Left lung (tissue), 14 donors: Measurements from ENCODE around the gene C2orf15. TPM values are rescaled to one million over a fixed set of nuclear protein-coding genes. Genes with fewer than 3 reads are reported as not detected.
A peak's percentile ranks its signal among the peaks of the same experiment; 100 is the strongest.

Experiments used
- ATAC-seq: fragments of 200-7000 bp; cut with Tn5 transposase; one replicate; pipeline ENCODE4 v1.9.1; 2020; ENCODE audit warnings: moderate library complexity
- DNase-seq, 4 donors: peaks; one replicate each; pipeline ENCODE4 v3.0.0-alpha.2; 2013 to 2020
- H3K27ac ChIP-seq, 2 donors: fragments of 200-600 bp; sonication (generic) in 1 of 2; one replicate each; pipeline versions ENCODE4 v1.5.0 to v1.8.0; 2020 to 2021
- H3K27me3 ChIP-seq, 2 donors: fragments of 200-600 bp; sonication (generic) in 1 of 2; one replicate each; pipeline versions ENCODE4 v1.5.0 to v1.8.0; 2020 to 2021
- H3K36me3 ChIP-seq, 2 donors: fragments of 200-600 bp; sonication (generic) in 1 of 2; one replicate each; pipeline versions ENCODE4 v1.5.0 to v1.8.0; 2020 to 2021
- H3K4me1 ChIP-seq, 2 donors: fragments of 200-600 bp; one replicate each; pipeline ENCODE4 v1.8.0; 2021
- H3K4me3 ChIP-seq, 2 donors: fragments of 200-600 bp; sonication (generic) in 1 of 2; one replicate each; pipeline versions ENCODE4 v1.5.0 to v1.8.0; 2020 to 2021; ENCODE audit warnings: mild to moderate bottlenecking in 1 of 2
- H3K9me3 ChIP-seq, 2 donors: fragments of 200-600 bp; sonication (generic) in 1 of 2; one replicate each; pipeline versions ENCODE4 v1.5.0 to v1.8.0; 2020 to 2021
- intact Hi-C, 2 donors: fragments of 100-400 bp; cut with DNase I; formaldehyde crosslinking; loops; one replicate each; pipeline versions ENCODE4 v1.11.2 to v1.14.2; 2022
- long read RNA-seq, 12 donors: library from polyadenylated mRNA in 2 of 12; unstranded in 2 of 12; transcript quantifications; one replicate each; pipeline ENCODE4 v2.0.0 and lab custom pipeline, GENCODE V29; 2019 to 2026
- polyA plus RNA-seq, 6 donors: library from polyadenylated mRNA; unstranded; fragments of 120-200 nt; gene quantifications; one replicate each; pipeline ENCODE4 v1.2.1, GENCODE V29; 2013; ENCODE audit not compliant: insufficient read length in 6 of 6
- total RNA-seq, 2 donors: library from RNA; stranded (reverse); fragmentation: NEBNext Ultra II Directional; extraction: Animal tissue kit (Norgen Biotek cat#: 25700); gene quantifications; one replicate each; pipeline ENCODE4 v1.2.1, GENCODE V29; 2021
- TF ChIP-seq, protein P1 (sequence below), 2 donors: fragments of 200-600 bp; sonication (generic) in 1 of 2; IDR thresholded peaks; one replicate each; pipeline versions ENCODE4 v1.5.0 to v1.8.0; 2021; ENCODE audit warnings: antibody characterized with exemption in 2 of 2
- donor health status: DM: no; HTN: yes; CAD: no.
- donor health status: DM: no; HTN: no; CAD: no.

C2orf15 gene, protein sequence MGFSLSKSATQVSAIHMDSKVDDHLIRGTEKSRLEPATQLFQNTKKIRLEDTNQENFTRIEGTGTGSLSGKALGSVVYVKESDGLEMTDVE
- 1 to 10 TPM; 3.4 to 4.0 TPM for total RNA-seq
- polyA plus RNA-seq, result 1 to 10 TPM; 7.1 to 8.7 (median 7.6) TPM
- long read RNA-seq, donor 1, transcript C2orf15-201 (4 exons, 1,667 nt), result major isoform, 7 of 7 reads
- long read RNA-seq, donor 1, partial matches to known transcripts, result 0 of 7 reads
- long read RNA-seq, donor 1, other reads (novel, unspliced or antisense), result 0 of 7 reads
- long read RNA-seq, donor 2, partial matches to known transcripts, result 0 of 3 reads
- long read RNA-seq, donor 2, other reads (novel, unspliced or antisense), result 0 of 3 reads
- long read RNA-seq, donor 3, partial matches to known transcripts, result 0 of 2 reads
- long read RNA-seq, donor 3, other reads (novel, unspliced or antisense), result 0 of 2 reads
- long read RNA-seq, donor 4, partial matches to known transcripts, result 0 of 3 reads
- long read RNA-seq, donor 4, other reads (novel, unspliced or antisense), result 0 of 3 reads
- long read RNA-seq, donor 5, transcript C2orf15-201 (4 exons, 1,667 nt), result major isoform, 9 of 9 reads
- long read RNA-seq, donor 5, partial matches to known transcripts, result 0 of 9 reads
- long read RNA-seq, donor 5, other reads (novel, unspliced or antisense), result 0 of 9 reads
- long read RNA-seq, donor 6, partial matches to known transcripts, result 0 of 1 reads
- long read RNA-seq, donor 6, other reads (novel, unspliced or antisense), result 0 of 1 reads
- long read RNA-seq, donor 7, partial matches to known transcripts, result 0 of 3 reads
- long read RNA-seq, donor 7, other reads (novel, unspliced or antisense), result 0 of 3 reads
- long read RNA-seq, donor 8, partial matches to known transcripts, result 0 of 2 reads
- long read RNA-seq, donor 8, other reads (novel, unspliced or antisense), result 0 of 2 reads
- long read RNA-seq, donor 9, result 0 reads
- long read RNA-seq, donor 10, transcript C2orf15-201 (4 exons, 1,667 nt), result major isoform, 5 of 5 reads
- long read RNA-seq, donor 10, partial matches to known transcripts, result 0 of 5 reads
- long read RNA-seq, donor 10, other reads (novel, unspliced or antisense), result 0 of 5 reads
- long read RNA-seq, donor 11, partial matches to known transcripts, result 0 of 2 reads
- long read RNA-seq, donor 11, other reads (novel, unspliced or antisense), result 0 of 2 reads
- long read RNA-seq, donor 12, partial matches to known transcripts, result 0 of 4 reads
- long read RNA-seq, donor 12, other reads (novel, unspliced or antisense), result 0 of 4 reads

DNA sequence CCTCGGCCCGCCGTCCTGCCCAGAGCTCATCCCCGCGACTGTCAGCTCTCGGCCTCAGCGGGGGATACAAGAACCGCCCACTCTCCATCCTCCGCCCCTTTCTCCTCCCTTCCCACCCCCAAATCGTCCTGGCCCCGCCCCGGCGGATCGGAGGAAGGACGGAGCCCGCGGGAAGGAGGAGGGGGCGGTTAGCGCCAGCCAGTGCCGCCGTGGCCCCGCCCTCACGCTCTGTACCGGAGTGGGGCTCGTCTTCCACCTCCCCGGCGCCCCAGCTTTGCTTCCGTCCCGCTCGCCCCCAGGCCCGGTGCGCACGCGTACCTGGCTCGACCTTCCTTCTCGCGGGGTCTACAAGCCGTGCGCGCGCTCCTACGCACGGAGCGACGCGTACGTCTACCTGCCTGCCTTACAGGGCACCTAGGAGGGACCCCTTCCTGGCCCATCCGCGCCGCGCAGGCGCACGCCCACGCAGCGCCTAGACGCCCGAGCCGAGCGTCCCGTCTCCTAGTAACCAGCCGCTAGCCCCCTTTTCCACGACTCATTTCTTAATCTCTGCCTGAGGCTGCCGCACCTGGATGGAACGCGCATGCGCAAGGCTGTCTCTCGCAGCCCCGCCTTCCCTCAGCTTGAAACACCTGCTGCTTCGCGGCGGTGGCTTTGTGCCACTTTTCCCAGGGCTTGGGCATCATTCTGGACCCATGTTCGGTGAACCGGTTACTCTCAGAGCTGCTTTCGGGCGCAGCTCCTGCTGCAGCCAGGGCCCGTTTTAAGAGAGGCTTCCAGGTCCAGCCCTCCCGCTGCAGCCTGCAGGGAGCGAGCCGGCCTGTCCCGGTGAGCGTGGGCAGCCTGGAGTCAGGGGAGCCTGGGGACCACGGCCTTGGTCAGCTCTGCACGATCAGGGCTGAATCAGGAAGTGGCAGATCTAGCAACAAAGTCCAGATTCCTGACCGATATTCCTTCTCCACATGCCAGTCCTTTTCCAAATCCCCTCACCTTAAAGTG, at the start of gene C2orf15:
Gene C2orf15 (plus strand): TSS at position 598 of the 999 bp plus-strand sequence. CDS start 8,852 bp downstream, outside the sequence.
- Histone ChIP-seq H3K4me1 (peaks cover 4 to 18% of the 10 kb centered on the region in 2 donors), H3K27ac (peak within 1 kb of the TSS; percentile 73 to 86), H3K9me3 (no peaks in the 10 kb centered on the region), H3K27me3 (no peaks in the 10 kb centered on the region), H3K4me3 (peak within 1 kb of the TSS; percentile 67 to 92), H3K36me3 (no peaks in the 10 kb centered on the region)
- intact Hi-C loops, result no loop called here
- ATAC-seq (peak; percentile 98), DNase-seq (peak; percentile 87 to 100 (median 95))
- TF ChIP-seq, protein P1, sequence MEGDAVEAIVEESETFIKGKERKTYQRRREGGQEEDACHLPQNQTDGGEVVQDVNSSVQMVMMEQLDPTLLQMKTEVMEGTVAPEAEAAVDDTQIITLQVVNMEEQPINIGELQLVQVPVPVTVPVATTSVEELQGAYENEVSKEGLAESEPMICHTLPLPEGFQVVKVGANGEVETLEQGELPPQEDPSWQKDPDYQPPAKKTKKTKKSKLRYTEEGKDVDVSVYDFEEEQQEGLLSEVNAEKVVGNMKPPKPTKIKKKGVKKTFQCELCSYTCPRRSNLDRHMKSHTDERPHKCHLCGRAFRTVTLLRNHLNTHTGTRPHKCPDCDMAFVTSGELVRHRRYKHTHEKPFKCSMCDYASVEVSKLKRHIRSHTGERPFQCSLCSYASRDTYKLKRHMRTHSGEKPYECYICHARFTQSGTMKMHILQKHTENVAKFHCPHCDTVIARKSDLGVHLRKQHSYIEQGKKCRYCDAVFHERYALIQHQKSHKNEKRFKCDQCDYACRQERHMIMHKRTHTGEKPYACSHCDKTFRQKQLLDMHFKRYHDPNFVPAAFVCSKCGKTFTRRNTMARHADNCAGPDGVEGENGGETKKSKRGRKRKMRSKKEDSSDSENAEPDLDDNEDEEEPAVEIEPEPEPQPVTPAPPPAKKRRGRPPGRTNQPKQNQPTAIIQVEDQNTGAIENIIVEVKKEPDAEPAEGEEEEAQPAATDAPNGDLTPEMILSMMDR (IDR thresholded peaks at IDR 0.05), result no peak

DNA sequence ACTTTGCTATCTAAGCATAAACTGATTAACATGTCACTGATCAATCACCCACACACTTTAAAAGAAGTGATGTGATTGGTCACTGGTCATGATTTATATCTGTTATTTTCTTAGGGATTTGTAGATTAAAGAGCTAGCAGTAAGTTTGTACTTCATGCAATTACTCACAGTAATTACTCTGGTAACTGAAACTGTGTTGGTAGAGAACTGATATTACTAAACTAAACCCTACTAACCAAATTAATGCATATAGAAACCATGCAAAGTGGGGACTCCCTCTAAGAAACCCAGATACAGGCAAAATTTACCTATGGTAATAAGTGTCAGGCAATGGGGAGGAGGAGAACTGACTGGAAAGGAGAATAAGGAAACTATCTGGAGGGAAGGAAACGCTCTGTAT, 44.8 kb upstream of the C2orf15 start:
- ATAC-seq, result no peak
- no peaks in the 10 kb centered on the region for H3K36me3 ChIP-seq
- H3K9me3 ChIP-seq, result peaks cover 0 to 11% of the 10 kb centered on the region in 2 donors
- H3K4me1 ChIP-seq, result no peaks in the 10 kb centered on the region
- no peak overlapping the region for H3K27ac ChIP-seq
- TF ChIP-seq, protein P1 (IDR thresholded peaks at IDR 0.05), result no peak
- H3K4me3 ChIP-seq, result no peak overlapping the region
- H3K27me3 ChIP-seq, result no peaks in the 10 kb centered on the region
- intact Hi-C loops, result no loop called here
- DNase-seq, result no peak

DNA sequence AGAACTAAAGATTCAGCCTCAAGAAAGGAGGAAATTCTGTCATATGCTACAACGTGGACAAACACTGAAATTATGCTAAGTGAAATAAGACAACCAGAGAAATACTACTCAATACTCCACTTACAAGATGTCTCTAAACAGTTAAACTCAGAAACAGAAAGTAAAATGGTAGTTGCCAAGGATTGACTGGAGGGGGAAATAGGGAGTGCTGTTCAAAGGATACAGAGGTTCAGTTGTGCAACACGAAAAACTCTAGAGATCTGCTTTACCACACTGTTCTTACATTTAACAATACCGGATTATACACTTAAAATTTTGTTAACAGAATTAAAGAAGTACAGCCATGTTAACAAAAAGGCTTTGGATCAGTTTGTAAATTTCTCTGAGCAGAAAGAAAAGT, 39.8 kb upstream of the C2orf15 start:
- H3K27ac ChIP-seq, result no peak overlapping the region
- peak in 1 of 4 donors; percentile 28 for DNase-seq
- ATAC-seq, result peak; percentile 76
- TF ChIP-seq, protein P1 (IDR thresholded peaks at IDR 0.05), result no peak
- no peaks in the 10 kb centered on the region for H3K36me3 ChIP-seq
- H3K9me3 ChIP-seq, result no peaks in the 10 kb centered on the region
- H3K4me3 ChIP-seq, result no peak overlapping the region
- intact Hi-C loops, result no loop called here
- H3K27me3 ChIP-seq, result no peaks in the 10 kb centered on the region
- no peaks in the 10 kb centered on the region for H3K4me1 ChIP-seq

DNA sequence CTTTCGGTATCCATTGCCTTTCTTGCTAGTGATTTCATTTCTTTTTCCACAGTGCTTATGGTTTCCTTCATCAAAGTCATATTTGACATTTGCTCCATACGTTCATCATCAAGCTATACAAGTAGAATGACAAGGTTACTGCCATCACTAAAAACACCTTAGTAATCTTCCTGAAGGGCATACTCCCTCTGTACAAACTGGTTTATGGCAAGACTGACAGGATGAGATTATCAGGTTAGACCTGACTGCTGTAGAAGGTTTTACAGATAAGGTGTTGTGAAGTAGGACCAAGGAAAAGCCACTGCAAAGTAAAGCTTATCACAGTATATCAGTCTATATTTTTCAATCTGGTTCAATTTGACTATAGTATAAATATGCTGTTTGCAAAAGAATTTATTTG, 37.5 kb upstream of the C2orf15 start:
- Histone ChIP-seq H3K27me3 (no peaks in the 10 kb centered on the region), H3K9me3 (no peaks in the 10 kb centered on the region), H3K4me1 (no peaks in the 10 kb centered on the region), H3K36me3 (no peaks in the 10 kb centered on the region), H3K4me3 (no peak overlapping the region), H3K27ac (no peak overlapping the region)
- no peak for ATAC-seq
- no peak for DNase-seq
- intact Hi-C loops, result no loop called here
- TF ChIP-seq, protein P1 (IDR thresholded peaks at IDR 0.05), result no peak
